Measurements from ENCODE around the gene NCAM2.

NCAM2 gene

GRCh38 chr21:20997636-20998455, at the start of gene NCAM2:
Gene NCAM2, plus strand, starts transcription at chr21:20998409.
- no peak for DNase-seq

GRCh38 chr21:20949884-20950283, 48.3 kb upstream of the NCAM2 start:
- no peak for DNase-seq

GRCh38 chr21:20965816-20966215, 32.4 kb upstream of the NCAM2 start:
- no peak for DNase-seq

GRCh38 chr21:20968391-20968790, 29.8 kb upstream of the NCAM2 start:
- no peak for DNase-seq

GRCh38 chr21:20970691-20971090, 27.5 kb upstream of the NCAM2 start:
- DNase-seq = no peak

GRCh38 chr21:20971296-20971921, 26.8 kb upstream of the NCAM2 start:
- no peak for DNase-seq

GRCh38 chr21:20994790-20995189, 3.4 kb upstream of the NCAM2 start:
- DNase-seq = no peak

- no peak for DNase-seq
Measured at GRCh38 chr21:20996421-20997310, 1.5 kb upstream of the NCAM2 start.

GRCh38 chr21:20997311-20997635, 936 bp upstream of the NCAM2 start:
- no peak for DNase-seq

GRCh38 chr21:20998456-20998789, 214 bp downstream of the NCAM2 start:
- DNase-seq = no peak

- no peak for DNase-seq
Measured at GRCh38 chr21:20998886-20999285, 677 bp downstream of the NCAM2 start.

GRCh38 chr21:20999659-21000058, 1.4 kb downstream of the NCAM2 start:
- no peak for DNase-seq

GRCh38 chr21:21000591-21001175, 2.5 kb downstream of the NCAM2 start:
- DNase-seq = no peak

GRCh38 chr21:21001591-21002100, 3.4 kb downstream of the NCAM2 start:
- DNase-seq = no peak

- DNase-seq = no peak
Measured at GRCh38 chr21:21002153-21002552, 3.9 kb downstream of the NCAM2 start.

GRCh38 chr21:21003701-21004100, 5.5 kb downstream of the NCAM2 start:
- DNase-seq = no peak

- no peak for DNase-seq
Measured at GRCh38 chr21:21007606-21008005, 9.4 kb downstream of the NCAM2 start.

- DNase-seq = no peak
Measured at GRCh38 chr21:21010228-21010627, 12.0 kb downstream of the NCAM2 start.

- DNase-seq = no peak
Measured at GRCh38 chr21:21010698-21011097, 12.5 kb downstream of the NCAM2 start.

GRCh38 chr21:21018821-21019220, 20.6 kb downstream of the NCAM2 start:
- no peak for DNase-seq

GRCh38 chr21:21019681-21020080, 21.5 kb downstream of the NCAM2 start:
- no peak for DNase-seq

GRCh38 chr21:21025742-21026141, 27.5 kb downstream of the NCAM2 start:
- no peak for DNase-seq

- DNase-seq = no peak
Measured at GRCh38 chr21:21028275-21028820, 30.1 kb downstream of the NCAM2 start.
